Pulmonary artery endothelial cell (primary cell): Measurements from ENCODE around the gene JPT1. TPM values are rescaled to one million over a fixed set of nuclear protein-coding genes. Genes with fewer than 3 reads are reported as not detected.
"Not testable (repeated sequence)": the region's sequence is repeated elsewhere in the genome, so short reads cannot be mapped to it uniquely, and the experiment has no call there.

Experiments used
- DNase-seq: peaks from one replicate; pipeline ENCODE4 v3.0.0-alpha.2; 2011; ENCODE audit warnings: low read depth, low spot score
- total RNA-seq: library from RNA; depleted of rRNA; stranded (reverse); fragments of >200 nt; gene quantifications from 2 replicates; pipeline ENCODE4 v1.2.3, GENCODE V29; 2014

The JPT1 gene, protein sequence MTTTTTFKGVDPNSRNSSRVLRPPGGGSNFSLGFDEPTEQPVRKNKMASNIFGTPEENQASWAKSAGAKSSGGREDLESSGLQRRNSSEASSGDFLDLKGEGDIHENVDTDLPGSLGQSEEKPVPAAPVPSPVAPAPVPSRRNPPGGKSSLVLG
- 207 and 256 TPM in 2 replicates for total RNA-seq

DNA sequence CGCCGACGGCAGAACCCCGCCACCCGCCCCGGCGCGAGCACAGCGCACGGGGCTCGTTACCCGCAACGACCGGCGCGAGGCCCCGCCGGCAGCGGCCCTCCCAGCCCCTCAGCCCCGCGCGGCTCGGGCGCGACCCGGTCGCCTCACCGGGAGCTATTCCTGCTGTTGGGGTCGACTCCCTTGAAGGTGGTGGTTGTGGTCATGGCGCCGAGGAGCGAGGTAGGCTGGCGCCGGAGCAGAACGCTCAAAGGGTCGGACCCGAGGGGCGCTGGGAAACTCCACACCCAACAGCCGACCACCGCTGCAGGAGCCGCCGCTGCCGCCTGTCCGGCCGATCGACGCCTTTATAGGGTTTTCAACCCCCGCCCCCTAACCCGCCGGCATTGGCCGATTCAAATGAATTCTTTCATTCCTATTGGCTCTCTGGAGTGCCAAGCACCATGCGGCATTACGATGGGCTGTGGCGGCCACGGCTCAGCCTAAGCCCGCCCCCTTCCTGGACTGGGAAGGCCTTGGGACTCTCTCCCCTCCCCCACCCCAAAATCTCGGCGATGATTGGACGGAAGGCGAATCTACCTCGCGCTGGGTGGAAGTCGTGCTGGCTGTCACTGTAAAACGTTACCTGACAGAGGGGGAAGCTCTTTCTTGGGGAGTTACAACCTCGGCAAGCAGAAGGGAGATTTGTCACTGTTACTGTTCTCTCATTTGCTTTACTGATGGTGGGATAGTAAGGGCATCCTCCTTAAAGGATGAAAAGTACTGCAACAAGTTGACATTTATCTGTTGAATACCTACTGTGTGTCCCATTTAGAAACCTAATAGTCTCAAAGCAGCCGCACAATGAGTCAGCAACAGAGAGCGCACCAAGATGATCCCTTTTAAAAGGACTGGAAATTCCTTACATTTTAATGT is at the start of gene JPT1:
TSS of gene JPT1 (minus strand) at position 318 of the 912 bp plus-strand sequence. CDS start at position 203, 115 bp downstream.
- DNase-seq = peak; percentile 96

GRCh38 chr17:75199886-75200618 is 45.7 kb upstream of the JPT1 start:
- DNase-seq = no peak

DNA sequence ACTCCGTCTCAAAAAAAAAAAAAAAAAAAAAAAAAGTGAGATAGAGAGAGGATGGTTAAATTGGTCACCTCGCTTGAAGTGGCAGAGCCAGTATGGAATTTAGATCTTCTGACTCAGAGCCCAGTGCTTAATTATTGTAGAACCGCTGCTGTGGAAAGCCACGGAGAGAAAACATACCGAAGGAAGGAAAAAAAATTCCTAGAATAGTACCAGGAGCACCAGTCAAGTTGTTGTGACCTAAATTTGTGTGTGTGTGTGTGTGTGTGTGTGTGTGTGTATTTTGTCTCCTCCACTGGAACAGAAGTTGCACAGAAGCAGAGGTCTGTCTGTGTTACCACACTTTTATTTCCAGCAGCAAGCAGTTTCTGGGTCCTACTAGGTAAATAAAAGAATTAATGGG is 40.6 kb upstream of the JPT1 start:
- DNase-seq = no peak

- DNase-seq = no peak
Measured at GRCh38 chr17:75191584-75191983, 37.3 kb upstream of the JPT1 start.

DNA sequence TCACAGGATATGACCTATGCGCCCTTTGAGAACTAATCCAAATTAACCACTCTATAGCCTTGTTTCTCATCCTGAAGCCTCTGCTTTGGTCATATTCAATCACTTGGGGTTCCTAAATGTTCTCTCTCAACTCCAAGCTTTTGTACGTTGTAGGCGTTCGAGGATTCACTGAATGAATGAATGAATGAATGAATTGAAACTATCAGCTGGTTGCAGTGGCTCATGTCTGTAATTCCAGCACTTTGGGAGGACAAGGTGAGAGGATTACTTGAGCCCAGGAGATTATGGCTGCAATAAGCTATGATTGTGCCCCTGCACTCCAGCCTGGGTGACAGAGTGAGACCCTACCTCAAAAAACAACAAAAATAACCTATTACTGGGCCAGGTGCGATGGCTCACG is 34.3 kb upstream of the JPT1 start:
- no peak for DNase-seq

DNA sequence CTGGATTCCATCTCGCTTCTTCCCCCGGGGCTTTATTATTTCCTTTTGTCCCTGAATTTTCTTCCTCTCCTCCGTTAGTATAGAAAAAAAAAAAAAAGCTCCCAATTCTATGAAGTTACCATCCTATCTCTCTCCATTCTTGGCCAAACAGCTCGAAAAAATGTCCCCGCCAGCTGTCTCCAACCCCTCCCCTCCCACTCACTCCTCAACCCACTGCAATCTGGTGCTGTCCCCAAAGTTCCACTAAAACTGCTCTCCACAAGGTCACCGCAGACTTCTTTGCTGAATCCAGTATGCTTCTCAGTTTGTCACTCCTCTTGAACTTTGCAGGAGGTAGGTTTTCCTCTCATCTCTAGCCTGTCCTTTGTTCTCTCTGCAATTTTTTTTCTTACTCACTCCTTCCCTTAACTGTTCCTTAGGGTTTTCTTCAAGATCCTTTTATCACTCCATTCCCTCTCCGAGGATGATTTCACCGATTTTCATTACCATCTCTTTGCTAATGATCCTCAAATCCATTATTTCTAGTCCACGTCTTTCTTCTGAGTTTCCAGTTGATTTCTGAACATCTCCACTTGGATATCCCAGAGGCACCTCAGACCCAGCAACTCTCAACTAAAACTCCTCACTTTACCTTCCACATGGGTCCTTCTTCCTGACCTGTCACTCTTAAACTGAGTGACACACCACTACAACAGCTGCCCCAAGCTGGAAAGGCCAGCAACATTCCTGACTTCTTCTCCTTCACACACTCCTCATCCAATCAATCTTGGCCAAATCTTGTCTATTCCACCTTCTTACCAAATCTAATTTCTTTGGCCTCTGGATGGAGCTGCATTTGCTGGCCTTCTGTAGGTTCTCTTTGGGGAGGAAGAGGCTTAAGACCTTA is 29.9 kb upstream of the JPT1 start:
- no peak for DNase-seq

DNA sequence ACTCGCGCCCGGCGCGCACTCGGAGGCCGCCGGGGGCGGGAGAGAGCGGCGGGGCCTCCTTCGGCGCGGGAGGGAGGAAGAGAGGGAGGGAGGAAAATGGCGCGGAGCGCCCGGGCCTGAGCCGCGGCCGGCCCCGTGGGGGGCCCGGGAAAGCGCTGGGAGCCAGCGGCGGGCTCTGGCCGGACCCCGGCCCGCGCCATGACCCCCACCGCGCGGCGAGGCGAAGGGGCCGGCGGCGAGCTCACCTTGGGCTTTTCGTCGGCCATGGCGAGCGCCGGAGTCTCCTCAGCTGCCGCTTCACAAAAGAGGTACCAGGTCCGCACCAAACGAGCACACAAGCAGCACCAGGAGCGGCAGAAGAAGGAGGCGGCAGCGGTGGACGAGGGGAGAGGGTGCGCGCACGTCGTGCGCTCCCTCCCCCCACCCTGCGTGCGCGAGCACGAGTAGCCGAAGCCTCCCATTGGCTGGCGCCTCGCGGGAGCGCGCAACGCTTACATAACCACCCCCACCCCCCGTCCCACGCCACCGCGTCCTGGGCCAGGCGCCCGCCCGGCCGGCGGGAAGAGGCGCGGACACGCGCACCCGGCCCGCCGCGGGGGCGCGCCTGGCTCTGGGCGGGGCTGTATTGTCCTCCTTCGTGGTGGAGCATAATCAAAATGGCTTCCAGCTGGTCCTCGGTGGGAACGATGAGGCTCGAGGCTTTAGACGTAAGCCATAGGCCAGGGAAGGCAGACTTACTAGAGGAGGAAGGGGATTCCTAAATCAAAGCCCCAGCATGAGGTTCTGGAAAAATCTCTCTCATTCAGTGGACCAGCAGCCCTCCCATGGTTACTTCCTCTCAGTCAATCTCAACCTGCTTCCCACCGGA is 28.5 kb upstream of the JPT1 start, which contains the start of gene SUMO2:
TSS of gene SUMO2 (minus strand) at position 391 of the 868 bp plus-strand sequence. CDS start at position 266, 125 bp downstream.
- DNase-seq = peak; percentile 88

GRCh38 chr17:75182319-75182568 is 27.9 kb upstream of the JPT1 start:
- no peak for DNase-seq

DNA sequence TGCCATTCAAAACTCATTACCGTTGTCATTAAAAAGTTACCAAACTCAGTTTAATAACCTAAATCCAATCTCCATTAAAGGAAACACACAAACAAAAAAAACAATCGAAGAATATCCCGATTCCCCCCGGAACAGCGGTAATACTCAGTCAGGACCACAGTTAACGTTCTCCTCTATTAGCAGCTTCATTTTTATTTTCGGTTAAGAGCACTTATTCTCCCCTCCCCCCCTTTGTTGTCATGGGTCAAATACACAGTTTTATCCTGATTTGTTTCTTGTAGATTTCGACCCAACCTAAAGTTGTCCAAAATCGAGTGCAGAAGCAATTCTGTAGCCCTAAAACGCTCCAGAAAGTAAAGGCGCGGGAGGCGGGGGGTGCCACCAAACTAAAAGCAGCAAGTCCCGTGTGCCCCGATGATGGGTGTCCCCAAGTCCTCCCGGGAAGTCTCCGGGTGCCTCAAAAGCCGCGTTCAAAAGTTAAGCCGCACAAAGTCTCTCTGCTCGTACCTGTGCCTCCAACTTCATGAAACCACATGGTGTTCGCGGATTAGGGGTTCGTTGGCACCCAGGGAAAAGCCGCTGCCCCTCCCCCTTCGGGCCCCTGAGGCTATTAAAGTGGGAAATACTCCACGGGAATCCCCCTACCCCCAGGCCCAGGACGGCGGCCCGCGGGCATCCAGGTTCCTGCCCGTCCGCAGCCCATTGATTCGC is 27.5 kb upstream of the JPT1 start:
- no peak for DNase-seq

- DNase-seq = no peak
Measured at GRCh38 chr17:75181110-75181509, 26.8 kb upstream of the JPT1 start.

DNA sequence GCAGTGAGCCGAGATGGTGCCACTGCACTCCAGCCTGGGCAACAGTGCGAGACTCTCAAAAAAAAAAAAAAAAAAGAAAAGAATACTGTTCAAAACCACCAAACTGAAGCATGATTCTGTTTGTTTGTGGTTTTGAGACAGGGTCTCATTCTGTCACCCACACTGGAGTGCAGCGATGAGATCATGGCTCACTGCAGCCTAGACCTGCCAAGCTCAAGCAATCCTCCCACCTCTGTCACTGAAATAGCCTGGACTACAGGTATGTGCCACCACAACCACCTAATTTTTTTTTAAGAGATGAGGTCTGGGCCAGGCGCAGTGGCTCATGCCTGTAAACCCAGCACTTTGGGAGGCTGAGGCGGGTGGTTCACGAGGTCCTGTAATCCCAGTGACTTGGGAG is 24.1 kb upstream of the JPT1 start:
- no peak for DNase-seq

GRCh38 chr17:75176625-75177024 is 22.3 kb upstream of the JPT1 start:
- no peak for DNase-seq

GRCh38 chr17:75174996-75175395 is 20.7 kb upstream of the JPT1 start:
- no peak for DNase-seq

DNA sequence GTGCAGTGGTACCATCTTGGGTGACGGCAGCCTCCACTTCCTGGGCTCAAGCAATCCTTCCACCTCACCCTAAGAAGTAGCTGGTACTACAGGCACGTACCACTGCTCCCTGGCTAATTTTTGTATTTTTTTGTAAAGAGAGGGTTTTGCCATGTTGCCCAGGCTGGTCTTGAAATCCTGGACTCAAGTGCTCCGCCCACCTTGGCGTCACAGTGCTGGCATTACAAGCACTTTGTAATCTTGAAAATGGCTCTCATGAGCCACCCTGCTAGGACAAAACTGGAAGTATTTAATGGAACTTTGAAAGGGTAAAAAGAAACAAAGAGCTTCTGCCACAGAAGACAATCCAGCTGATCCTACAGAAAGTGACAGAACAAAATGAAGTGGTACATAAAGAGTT is 19.2 kb upstream of the JPT1 start:
- no peak for DNase-seq

- no peak for DNase-seq
Measured at GRCh38 chr17:75168998-75169397, 14.7 kb upstream of the JPT1 start.

- not testable (repeated sequence) for DNase-seq
Measured at GRCh38 chr17:75164606-75165005, 10.3 kb upstream of the JPT1 start.

DNA sequence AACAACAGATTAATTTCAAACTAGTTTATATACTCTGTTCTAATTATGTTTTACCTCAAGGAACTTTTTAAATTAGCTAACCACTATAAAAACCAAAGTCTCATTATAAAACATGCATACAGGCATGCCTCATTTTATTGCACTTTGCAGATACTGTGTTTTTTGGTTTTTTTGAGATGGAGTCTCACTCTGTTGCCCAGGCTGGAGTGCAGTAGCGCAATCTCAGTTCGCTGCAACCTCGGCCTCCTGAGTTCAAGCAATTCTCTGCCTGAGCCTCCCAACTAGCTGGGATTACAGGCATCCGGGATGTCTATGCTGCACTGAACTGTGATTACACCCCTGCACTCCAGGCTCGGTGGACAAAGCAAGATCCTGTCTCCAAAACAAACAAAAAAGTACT is 8.8 kb upstream of the JPT1 start:
- no peak for DNase-seq

DNA sequence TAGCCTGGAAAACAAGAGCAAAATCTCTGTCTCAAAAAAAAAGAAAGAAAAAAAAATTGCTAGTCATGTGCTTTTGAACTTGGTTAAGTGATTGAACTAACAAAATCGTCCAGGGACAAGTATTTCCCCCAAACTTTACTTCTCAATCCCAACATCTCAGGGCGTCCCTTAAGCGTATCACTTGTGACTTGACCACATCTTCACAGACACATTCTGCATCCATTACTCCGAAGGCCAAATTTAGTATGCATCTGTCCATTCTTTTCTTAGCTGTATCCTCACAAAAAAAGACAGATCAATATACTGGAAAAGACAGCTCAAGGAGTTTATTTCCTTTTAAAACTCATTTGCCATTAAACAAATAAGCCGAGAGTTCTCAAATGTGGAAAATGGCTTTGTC is 5.9 kb upstream of the JPT1 start:
- no peak for DNase-seq

DNA sequence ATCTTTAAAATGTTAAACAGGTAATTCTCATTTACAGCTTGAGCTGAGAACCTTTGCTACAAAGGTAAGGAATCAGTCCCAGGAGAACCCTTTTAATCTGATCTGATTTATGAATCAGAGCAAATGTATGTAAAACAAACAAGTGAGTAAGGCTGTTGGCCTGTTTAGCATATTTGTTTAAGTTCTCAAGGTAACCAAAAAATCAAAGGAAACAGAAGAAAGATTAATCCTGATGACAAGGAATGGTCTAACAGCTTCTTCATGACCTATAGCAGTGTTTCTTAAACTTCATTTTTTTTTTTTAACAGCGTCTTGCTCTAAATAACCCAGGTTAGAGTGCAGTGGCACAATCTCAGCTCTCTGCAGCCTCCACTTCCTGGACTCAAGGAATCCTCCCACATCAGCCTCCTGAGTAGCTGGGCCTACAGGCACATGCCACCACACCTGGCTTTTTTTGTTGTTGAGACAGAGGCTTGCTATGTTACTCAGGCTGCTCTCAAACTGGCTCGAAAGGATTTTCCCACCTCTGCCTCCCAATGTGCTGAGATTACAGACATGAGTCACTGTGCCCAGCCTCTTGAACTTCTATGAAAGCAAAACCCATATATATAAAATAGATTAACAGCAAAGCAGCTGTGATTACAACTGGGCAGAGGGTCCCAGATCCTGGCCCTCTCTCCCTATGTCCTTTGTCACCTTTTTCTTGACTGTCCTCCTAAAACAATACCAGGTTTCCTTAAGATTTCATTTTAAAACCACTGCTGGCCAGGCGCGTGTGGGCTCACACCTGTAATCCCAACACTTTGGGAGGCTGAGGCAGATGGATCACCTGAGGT is 5.1 kb upstream of the JPT1 start:
- no peak for DNase-seq
